SW480 (cell line): Measurements from ENCODE around the gene NME7.
A peak's percentile ranks its signal among the peaks of the same experiment; 100 is the strongest.
"Not testable (repeated sequence)": the region's sequence is repeated elsewhere in the genome, so short reads cannot be mapped to it uniquely, and the experiment has no call there.

ENCODE experiments used
- DNase-seq: peaks from one replicate; pipeline ENCODE4 v3.0.0-alpha.2; 2016; ENCODE audit warnings: low spot score

The NME7 gene

DNA sequence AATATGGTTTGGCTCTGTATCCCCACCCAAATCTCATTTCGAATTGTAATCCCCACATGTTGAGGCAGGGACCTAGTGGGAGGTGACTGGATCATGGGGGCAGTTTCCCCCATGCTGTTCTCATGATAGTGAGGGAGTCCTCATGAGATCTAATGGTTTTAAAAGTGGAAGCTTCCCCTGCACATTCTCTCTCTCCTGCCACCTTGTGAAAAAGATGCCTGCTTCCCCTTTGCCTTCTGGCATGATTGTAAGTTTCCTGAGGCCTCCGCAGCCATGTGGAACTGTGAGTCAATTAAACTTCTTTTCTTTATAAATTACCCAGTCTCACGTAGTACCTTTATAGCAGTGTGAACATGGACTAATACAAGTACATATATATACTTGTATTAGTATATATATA lies 25.5 kb downstream of the NME7 start:
- DNase-seq = not testable (repeated sequence)

DNA sequence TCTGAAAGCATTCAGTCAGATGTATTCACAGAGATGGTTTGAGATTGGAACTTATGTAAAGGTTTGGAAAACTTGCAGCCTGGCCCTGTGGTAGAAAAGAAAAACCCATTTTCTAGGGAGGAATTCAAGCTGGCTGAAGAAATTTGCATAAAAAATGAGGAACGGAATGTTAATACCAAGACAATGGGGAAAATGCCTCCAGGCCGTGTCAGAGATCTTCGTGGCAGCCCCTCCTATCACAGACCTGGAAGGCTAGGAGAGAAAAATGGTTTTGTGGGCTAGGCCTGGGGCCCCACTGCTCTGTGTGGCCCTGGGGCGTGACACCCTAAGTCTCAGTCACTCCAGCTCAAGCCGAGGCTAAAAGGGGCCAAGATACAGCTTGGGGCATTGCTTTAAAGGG lies 26.7 kb downstream of the NME7 start:
- DNase-seq = no peak

DNA sequence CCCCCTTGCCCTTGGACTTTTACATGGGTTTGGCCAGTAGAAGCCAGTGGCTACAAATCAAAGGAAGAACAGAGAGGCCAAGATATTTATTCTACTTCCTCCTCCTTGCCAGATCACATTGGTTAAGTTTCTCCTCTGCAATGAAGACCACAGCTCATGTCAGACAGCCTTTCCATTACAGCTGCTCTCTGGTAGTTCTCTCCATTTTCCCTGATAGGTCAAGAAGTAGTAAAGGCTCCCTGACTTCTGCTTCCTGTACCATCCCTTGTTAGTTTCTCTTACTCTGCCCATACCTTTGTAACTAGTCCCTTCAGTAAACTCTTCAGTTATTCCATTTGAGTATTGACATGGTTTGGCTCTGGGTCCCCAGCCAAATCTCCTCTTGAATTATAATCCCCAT lies 27.8 kb downstream of the NME7 start:
- DNase-seq = no peak

- no peak for DNase-seq
Measured at GRCh38 chr1:169338617-169339016, 29.0 kb downstream of the NME7 start.

DNA sequence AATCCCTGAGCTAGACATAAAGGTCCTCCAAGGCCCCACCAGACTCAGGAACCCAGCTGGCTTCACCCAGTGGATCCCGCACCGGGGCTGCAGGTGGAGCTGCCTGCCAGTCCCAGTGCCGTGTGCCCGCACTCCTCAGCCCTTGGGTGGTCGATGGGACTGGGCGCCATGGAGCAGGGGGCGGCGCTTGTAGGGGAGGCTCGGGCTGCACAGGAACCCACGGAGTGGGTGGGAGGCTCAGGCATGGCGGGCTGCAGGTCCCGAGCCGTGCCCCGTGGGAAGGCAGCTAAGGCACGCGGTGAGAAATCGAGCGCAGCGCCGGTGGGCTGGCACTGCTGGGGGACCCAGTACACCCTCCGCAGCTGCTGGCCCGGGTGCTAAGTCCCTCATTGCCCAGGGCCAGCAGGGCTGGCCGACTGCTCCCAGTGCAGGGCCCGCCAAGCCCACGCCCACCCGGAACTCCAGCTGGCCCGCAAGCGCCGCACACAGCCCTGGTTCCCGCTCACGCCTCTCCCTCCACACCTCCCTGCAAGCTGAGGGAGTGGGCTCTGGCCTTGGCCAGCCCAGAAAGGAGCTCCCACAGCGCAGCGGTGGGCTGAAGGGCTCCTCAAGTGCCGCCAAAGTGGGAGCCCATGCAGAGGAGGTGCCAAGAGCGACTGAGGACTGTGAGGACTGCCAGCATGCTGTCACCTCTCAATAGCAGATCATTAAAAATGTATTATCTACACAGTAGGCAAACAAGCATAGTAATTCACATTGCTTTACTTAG lies 30.5 kb downstream of the NME7 start:
- not testable (repeated sequence) for DNase-seq

GRCh38 chr1:169334727-169335126 lies 32.9 kb downstream of the NME7 start:
- not testable (repeated sequence) for DNase-seq

GRCh38 chr1:169330927-169331326 lies 36.7 kb downstream of the NME7 start:
- no peak for DNase-seq

DNA sequence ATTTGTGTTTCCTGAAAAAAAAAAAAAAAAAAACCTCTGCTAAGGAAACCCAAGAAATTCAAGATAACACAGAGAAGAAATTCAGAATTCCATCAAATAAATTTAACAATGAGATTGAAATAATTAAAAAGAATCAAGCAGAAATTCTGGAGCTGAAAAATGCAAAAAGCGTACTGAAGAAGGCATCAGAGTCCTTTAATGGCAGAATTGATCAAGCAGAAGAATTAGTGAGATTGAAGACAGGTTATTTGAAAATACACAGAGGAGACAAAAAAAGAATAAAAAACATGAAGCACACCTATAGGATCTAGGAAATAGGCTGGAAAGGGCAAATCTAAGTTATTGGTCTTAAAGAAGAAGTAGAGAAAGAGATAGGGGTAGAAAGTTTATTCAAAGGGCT lies 38.2 kb downstream of the NME7 start:
- no peak for DNase-seq

DNA sequence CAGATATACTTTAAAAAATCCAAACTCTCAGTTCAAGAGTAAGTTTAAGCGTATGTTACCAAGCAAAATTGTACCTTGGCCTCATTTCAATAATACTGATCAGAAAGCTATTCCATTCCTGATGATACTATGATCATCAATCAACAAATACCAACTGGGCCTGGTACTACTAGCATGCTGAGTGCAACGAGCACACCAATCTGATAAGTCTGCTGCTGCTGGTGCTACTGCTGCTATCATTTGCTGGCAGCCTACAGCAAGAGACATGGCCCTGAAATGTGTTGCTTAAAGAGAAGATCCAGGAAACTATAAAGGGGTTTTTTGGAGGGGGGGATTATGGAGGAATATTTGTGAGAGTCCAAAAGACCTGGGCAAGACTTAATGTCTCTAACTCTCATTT lies 39.7 kb downstream of the NME7 start:
- DNase-seq = no peak

GRCh38 chr1:169326956-169327268 lies 40.7 kb downstream of the NME7 start:
- DNase-seq = no peak

DNA sequence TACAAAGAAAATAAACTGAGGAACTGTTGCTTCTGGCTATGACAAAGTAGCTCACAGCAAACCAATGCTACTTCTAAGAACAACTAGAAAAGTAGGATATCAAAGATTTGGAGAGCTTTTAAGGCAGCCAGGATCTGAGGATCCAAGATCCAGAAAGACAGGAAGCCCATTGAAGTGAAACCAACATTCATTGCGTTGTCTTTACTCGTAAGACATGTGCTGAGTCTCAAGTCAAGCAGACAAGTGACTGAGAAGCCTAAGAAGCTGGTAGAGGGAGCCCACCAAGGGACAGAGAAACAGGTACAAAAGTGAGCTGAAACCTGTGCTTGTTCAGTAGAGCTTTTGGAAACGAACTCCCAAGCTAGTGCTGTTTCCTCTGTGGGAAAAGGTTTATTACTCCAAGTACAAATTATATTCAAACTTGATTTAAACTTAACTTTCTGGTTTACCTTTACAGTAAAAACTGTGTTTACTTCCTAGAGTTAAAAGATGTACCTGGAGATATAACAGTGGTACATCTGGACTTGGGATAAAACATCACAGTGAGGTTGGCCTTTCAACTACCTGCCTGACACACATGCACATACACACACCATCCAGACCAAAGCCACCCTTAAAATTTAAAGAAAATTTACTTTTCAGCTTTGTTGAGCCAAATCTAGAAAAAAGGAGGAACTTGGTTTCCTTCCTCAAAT lies 41.2 kb downstream of the NME7 start:
- no peak for DNase-seq

DNA sequence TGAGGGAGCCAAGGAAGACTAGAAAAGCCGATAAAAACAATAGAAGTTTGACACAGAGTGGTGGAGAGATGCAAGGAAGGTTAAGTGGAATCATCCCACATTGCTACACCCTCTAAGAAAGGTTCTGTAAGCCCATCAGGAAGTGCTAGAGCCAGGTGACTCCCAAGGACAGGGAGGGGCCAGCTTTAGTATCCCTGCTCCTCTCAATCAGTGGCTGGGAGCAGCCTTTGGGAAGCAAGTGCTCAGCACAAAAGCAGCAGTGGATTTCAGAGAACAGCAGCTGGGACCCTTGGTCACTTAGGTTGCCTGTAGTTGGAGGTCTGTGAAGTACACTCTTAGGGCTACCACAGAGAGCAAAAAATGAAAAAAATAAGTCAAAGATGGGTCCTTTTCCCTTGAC lies 42.5 kb downstream of the NME7 start:
- DNase-seq = no peak

DNA sequence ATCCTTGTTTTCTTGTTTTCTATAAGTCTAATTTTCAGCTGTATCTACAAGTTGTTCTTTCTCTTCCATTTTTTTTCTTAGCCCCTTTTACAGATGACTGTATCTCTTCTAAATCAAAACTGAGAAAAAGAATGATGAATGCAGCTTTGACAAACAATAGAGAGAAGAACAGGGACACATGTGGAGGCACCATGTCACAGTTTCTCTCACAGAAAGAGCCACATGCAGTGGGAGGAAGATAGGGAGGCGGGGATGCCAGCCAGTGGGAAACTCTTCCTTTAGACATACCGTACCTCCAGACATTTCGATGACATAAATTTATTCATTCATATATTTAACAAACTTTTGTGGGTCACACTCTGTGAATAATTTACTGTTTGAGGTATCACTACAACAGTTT lies 45.5 kb downstream of the NME7 start:
- DNase-seq = no peak

- DNase-seq = peak; percentile 36
Measured at GRCh38 chr1:169321539-169321938, 46.1 kb downstream of the NME7 start.

DNA sequence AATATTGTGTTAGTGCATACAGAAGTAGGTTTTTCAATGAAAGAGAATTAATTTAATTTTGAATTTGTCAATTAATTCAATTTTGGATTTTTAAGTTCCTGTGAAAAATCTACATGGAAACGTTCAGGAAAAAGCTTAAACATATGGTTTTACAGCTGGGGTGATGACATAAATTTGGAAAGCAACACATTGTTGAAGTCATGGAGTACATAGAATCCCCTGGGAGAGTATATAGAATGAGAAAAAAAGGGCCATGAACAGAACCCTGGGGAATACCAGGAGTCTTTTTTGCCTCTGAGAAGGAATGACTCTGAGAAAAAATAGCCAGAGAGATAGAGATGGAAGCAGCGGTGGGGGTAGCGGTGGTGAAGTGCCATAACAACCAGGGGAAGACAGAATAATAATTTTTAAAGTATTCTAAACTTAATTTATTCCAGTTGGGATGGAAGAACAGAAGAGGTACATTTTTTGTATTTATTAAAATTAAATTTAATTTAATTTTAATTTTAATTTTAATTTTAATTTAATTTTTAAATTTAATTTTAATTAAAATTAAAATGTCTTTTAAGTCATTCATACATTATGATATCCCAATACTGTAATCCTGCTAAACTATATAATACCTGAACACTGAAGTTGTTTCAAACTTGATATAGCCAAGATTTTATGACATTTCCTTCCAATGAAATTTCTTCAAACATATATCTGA lies 48.9 kb downstream of the NME7 start:
- no peak for DNase-seq

DNA sequence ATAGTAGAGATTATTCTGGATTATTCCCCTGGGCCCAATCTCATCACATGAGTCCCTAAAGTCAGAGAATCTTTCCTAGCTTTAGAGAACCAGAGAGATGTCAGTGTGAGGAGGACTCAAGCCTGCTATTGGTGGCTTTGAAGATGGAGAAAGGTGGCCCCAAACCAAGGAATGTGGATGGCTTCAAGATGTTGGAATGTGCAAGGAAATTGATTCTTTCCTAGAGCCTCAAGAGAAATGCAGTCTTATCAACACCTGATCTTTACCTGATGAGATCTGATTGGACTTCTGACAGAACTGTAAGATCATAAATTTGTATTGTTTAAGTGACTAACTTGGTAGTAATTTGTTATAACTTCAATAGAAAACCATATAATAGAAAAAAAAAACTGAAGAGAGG lies 51.0 kb downstream of the NME7 start:
- DNase-seq = no peak

DNA sequence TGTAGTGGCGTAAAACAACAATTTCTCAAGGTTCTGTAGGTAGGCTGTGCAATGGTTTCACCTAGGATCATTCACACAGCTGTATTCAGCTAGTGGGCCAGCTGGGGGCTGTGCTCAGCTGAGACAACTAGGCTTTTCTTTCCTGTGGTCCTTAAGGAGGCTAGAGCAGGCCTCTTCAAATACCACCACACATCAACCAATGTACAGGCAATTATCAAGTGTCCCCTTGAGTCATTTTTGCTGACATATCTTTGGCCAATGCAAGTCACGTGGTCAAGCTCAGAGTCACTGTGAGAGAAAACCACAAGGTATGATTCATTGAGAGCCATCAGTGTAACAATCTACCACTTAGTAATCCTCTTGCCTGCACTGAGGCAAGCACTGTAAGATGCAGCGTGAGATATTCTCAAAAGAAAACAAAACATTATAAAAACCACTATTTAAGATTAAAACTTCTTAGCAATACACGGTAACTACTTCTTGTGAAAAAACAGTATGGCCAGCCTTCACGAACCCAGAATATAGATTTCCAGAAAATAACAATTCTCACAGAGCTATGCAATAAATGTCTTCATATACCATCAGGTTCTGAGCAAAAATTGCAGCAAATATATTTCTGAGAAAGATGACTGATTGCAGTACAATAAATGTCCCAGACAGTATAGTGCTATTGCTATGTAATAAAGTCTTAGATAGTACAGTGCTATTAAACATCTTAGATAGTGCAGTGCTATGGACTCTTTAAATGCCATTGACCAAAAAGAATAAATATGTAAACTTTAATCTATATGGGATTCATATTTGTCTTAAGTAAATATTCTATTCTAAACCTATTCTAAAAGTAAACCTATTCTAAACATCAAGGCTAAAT lies 55.3 kb downstream of the NME7 start:
- DNase-seq = peak; percentile 80

DNA sequence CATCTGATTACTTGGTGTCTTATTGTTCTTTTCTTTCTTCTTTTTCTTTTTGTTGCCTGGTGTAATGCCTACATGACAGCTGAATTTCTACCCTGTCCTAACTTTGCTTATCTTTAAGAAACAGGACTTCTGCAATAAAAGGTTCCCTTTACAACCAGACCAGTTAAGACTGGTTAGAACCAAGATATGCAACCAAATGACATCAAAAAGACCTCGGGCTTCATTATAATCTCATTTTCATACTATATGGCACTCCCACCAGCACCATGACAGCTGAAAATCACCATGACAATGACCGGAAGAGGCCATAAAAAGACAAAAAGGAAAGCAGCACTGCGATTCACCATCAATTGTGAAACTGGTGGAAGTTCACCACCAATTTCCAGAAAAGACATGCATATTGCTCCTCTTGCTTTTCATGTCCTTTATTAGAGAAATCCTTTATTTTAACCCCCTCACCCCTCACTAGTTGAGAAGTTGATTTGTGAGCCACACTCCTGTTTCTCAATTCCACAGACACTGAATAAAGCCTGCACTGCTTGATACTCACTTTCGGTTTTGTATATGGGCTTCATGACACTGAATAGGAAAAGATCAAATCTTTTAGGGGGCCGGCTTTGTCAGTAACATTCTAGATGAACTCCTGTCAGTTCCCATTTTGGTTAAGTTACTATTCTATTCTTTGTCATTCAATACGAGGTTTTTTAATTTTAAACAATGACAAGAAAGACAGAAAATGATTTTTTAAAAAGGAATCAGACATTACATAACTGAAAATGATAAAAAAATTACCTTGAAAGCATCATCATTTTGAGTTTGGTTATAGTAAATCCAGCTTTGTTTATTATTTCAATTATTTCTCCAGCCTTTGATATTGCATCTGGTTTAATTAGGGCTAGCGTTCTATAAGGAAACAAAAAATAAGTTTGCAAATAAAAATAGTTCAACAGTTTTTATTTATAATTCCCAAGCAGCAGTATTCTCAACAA lies 58.1 kb downstream of the NME7 start:
- DNase-seq = no peak

DNA sequence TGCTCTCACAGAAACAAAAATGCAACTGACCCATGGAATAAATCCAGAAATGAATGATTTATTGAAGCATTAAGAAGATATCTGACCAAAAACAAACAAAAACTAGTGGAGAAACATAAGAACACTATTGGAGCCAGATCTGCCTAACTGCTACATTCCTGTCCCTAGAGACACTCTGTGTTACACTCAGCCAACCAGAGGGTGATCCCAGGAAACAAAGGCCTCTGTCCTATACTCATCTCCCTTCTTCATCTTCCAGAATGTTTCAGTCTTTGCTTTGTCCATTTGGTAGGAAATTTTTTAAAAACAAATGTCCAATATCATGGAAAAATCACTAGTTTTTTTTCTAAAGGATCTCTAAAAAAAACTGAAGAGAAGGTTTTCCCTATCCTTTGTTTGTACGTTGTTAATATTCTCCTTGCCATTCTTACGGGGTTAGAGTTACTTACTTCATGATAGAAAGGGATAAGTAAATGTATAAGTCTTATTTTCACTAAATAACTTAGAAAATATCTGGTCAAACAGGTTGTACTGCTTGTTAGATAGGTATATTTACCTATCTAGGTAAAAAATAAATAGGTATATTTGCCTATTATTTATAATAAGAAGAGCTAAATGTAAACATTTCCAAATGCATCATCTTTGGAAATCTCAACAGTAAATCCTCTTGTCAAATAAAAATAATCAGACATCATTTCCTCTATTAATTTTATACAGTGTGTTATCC lies 59.1 kb downstream of the NME7 start:
- no peak for DNase-seq

- no peak for DNase-seq
Measured at GRCh38 chr1:169307176-169307575, 60.4 kb downstream of the NME7 start.
